CD4-positive, CD25-positive, alpha-beta regulatory T cell (primary cell): Measurements from ENCODE around the gene SLC9C1. TPM values are rescaled to one million over a fixed set of nuclear protein-coding genes. Genes with fewer than 3 reads are reported as not detected.

Source experiments
- ATAC-seq, 2 donors: fragments of 150-1000 bp; cut with Tn5 transposase; one replicate each; pipeline ENCODE4 v1.10.0; 2021; ENCODE audit warnings: low read depth in 2 of 2, moderate number of reproducible peaks in 2 of 2, moderate library complexity in 1 of 2
- DNase-seq, 3 donors: peaks; one replicate each; pipeline versions ENCODE4 v3.0.0 to v3.0.0-alpha.2; 2012 to 2022; ENCODE audit warnings: mixed read lengths in 1 of 3
- H3K27ac ChIP-seq: one replicate; pipeline ENCODE4 v1.7.0; 2013; ENCODE audit warnings: mild to moderate bottlenecking, low read length; ENCODE audit not compliant: insufficient read depth, poor library complexity, severe bottlenecking
- H3K27me3 ChIP-seq: one replicate; pipeline ENCODE4 v1.7.0; 2013; ENCODE audit warnings: low read length; ENCODE audit not compliant: control insufficient read depth, insufficient read depth
- H3K36me3 ChIP-seq: one replicate; pipeline ENCODE4 v1.7.0; 2013; ENCODE audit warnings: mild to moderate bottlenecking, low read length, moderate library complexity; ENCODE audit not compliant: control insufficient read depth, insufficient read depth
- H3K4me1 ChIP-seq: 2 replicates; pipeline ENCODE4 v1.7.0; 2013; ENCODE audit warnings: mild to moderate bottlenecking, low read length; ENCODE audit not compliant: insufficient read depth, control insufficient read depth, poor library complexity, severe bottlenecking
- H3K4me3 ChIP-seq: one replicate; pipeline ENCODE4 v1.7.0; 2013; ENCODE audit warnings: low read depth, mild to moderate bottlenecking, low read length, moderate library complexity
- H3K9me3 ChIP-seq, 2 experiments: 1 replicate in 1 of 2; 2 replicates in 1 of 2; pipeline ENCODE4 v1.7.0; 2013; ENCODE audit warnings: low read length in 2 of 2, mild to moderate bottlenecking in 1 of 2, moderate library complexity in 1 of 2; ENCODE audit not compliant: control insufficient read depth in 2 of 2
- H3K27ac Mint-ChIP-seq, 3 donors: one replicate each; pipeline ENCODE4 v1.8.0; 2020 to 2022; ENCODE audit warnings: mild to moderate bottlenecking in 3 of 3, mixed read lengths in 3 of 3, moderate library complexity in 2 of 3
- H3K27me3 Mint-ChIP-seq: one replicate; pipeline ENCODE4 v1.8.0; 2022; ENCODE audit warnings: mild to moderate bottlenecking, mixed read lengths
- H3K36me3 Mint-ChIP-seq: one replicate; pipeline ENCODE4 v1.8.0; 2020; ENCODE audit warnings: mixed read lengths
- H3K4me1 Mint-ChIP-seq, 4 donors: one replicate each; pipeline ENCODE4 v1.8.0; 2020 to 2022; ENCODE audit warnings: mixed read lengths in 4 of 4, mild to moderate bottlenecking in 1 of 4
- H3K4me3 Mint-ChIP-seq, 4 donors: one replicate each; pipeline ENCODE4 v1.8.0; 2020 to 2022; ENCODE audit warnings: mild to moderate bottlenecking in 4 of 4, mixed read lengths in 4 of 4, moderate library complexity in 3 of 4
- H3K9me3 Mint-ChIP-seq, 7 donors: one replicate each; pipeline ENCODE4 v1.8.0; 2020 to 2022; ENCODE audit warnings: mixed read lengths in 7 of 7, mild to moderate bottlenecking in 3 of 7, moderate library complexity in 2 of 7
- polyA plus RNA-seq, 4 donors: library from polyadenylated mRNA; unstranded; fragments of 300-500 nt; fragmentation: Illumina TruSeq; gene quantifications; one replicate each; pipeline ENCODE4 v1.2.3, GENCODE V29; 2021
- total RNA-seq: library from RNA; stranded (reverse); gene quantifications from one replicate; pipeline ENCODE4 v1.2.3, GENCODE V29; 2022

SLC9C1 gene
- total and polyA plus RNA-seq, 5 donors from 2014 or later, result not detected

- Histone ChIP-seq H3K9me3 (no peaks in the 10 kb centered on the region), H3K36me3 (no peaks in the 10 kb centered on the region), H3K27me3 (peaks cover 6% of the 10 kb centered on the region), H3K4me3 (peak overlapping the region; percentile 76), H3K4me1 (peaks cover 11% of the 10 kb centered on the region), H3K27ac (no peak overlapping the region)
- H3K27ac Mint-ChIP-seq, result peak overlapping the region in 2 of 3 donors; percentile 10 to 63
- no peak for DNase-seq
- H3K27me3 Mint-ChIP-seq, result peaks cover 29% of the 10 kb centered on the region
- peak overlapping the region; percentile 79 to 93 (median 88) for H3K4me3 Mint-ChIP-seq
- ATAC-seq, result no peak
- H3K4me1 Mint-ChIP-seq, result peaks cover 0 to 65% (median 25%) of the 10 kb centered on the region in 4 donors
- peaks cover 0 to 2% (median 0%) of the 10 kb centered on the region in 7 donors for H3K9me3 Mint-ChIP-seq
- no peaks in the 10 kb centered on the region for H3K36me3 Mint-ChIP-seq
Observed at GRCh38 chr3:112334691-112335433, 40.8 kb upstream of the SLC9C1 start.

GRCh38 chr3:112333381-112334317, 39.6 kb upstream of the SLC9C1 start:
- peak in 1 of 3 donors; percentile 26 for DNase-seq
- no peak overlapping the region for H3K27ac ChIP-seq
- H3K27me3 Mint-ChIP-seq, result peaks cover 29% of the 10 kb centered on the region
- H3K9me3 ChIP-seq, result no peaks in the 10 kb centered on the region
- peak overlapping the region; percentile 76 for H3K4me3 ChIP-seq
- H3K36me3 Mint-ChIP-seq, result no peaks in the 10 kb centered on the region
- H3K9me3 Mint-ChIP-seq, result peaks cover 0 to 2% (median 0%) of the 10 kb centered on the region in 7 donors
- peaks cover 11% of the 10 kb centered on the region for H3K4me1 ChIP-seq
- H3K4me3 Mint-ChIP-seq, result peak overlapping the region; percentile 79 to 93 (median 88)
- H3K27ac Mint-ChIP-seq, result peak overlapping the region in 2 of 3 donors; percentile 1 to 63
- ATAC-seq, result peak; percentile 16 to 42
- H3K4me1 Mint-ChIP-seq, result peaks cover 0 to 60% (median 25%) of the 10 kb centered on the region in 4 donors
- H3K36me3 ChIP-seq, result no peaks in the 10 kb centered on the region
- peaks cover 8% of the 10 kb centered on the region for H3K27me3 ChIP-seq

- Mint-ChIP-seq H3K4me1 (peaks cover 0 to 54% (median 23%) of the 10 kb centered on the region in 4 donors), H3K27ac (peak within 1 kb of the TSS; percentile 1 to 63 (median 52)), H3K9me3 (peaks cover 0 to 2% (median 0%) of the 10 kb centered on the region in 7 donors), H3K27me3 (peaks cover 34% of the 10 kb centered on the region), H3K4me3 (peak within 1 kb of the TSS; percentile 79 to 93 (median 88)), H3K36me3 (no peaks in the 10 kb centered on the region)
- peak; percentile 39 to 69 for ATAC-seq
- no peaks in the 10 kb centered on the region for H3K9me3 ChIP-seq
- H3K36me3 ChIP-seq, result no peaks in the 10 kb centered on the region
- peaks cover 11% of the 10 kb centered on the region for H3K4me1 ChIP-seq
- DNase-seq, result peak; percentile 20 to 41 (median 25)
- peaks cover 9% of the 10 kb centered on the region for H3K27me3 ChIP-seq
- H3K4me3 ChIP-seq, result peak within 1 kb of the TSS; percentile 76
- H3K27ac ChIP-seq, result no peak within 1 kb of the TSS
Observed at GRCh38 chr3:112333002-112333380, 39.0 kb upstream of the SLC9C1 start, which contains the start of gene CD200. TSS of gene CD200 (plus strand) at chr3:112333156. CDS start at chr3:112333213, 57 bp downstream.

GRCh38 chr3:112331851-112332250, 37.8 kb upstream of the SLC9C1 start:
- H3K4me3 Mint-ChIP-seq, result peak overlapping the region in 3 of 4 donors; percentile 38 to 67 (median 43)
- no peak overlapping the region for H3K27ac ChIP-seq
- DNase-seq (no peak), ATAC-seq (no peak)
- peaks cover 11% of the 10 kb centered on the region for H3K4me1 ChIP-seq
- no peaks in the 10 kb centered on the region for H3K9me3 ChIP-seq
- peaks cover 11% of the 10 kb centered on the region for H3K27me3 ChIP-seq
- no peaks in the 10 kb centered on the region for H3K36me3 Mint-ChIP-seq
- H3K9me3 Mint-ChIP-seq, result peaks cover 0 to 2% (median 0%) of the 10 kb centered on the region in 7 donors
- H3K4me3 ChIP-seq, result no peak overlapping the region
- peaks cover 41% of the 10 kb centered on the region for H3K27me3 Mint-ChIP-seq
- H3K36me3 ChIP-seq, result no peaks in the 10 kb centered on the region
- peaks cover 0 to 47% (median 17%) of the 10 kb centered on the region in 4 donors for H3K4me1 Mint-ChIP-seq
- H3K27ac Mint-ChIP-seq, result no peak overlapping the region

- Mint-ChIP-seq H3K9me3 (no peaks in the 10 kb centered on the region), H3K4me1 (peaks cover 0 to 6% (median 0%) of the 10 kb centered on the region in 4 donors), H3K4me3 (no peak overlapping the region), H3K27ac (no peak overlapping the region), H3K36me3 (no peaks in the 10 kb centered on the region), H3K27me3 (peaks cover 33% of the 10 kb centered on the region)
- Histone ChIP-seq H3K9me3 (no peaks in the 10 kb centered on the region), H3K4me1 (no peaks in the 10 kb centered on the region), H3K27ac (no peak overlapping the region), H3K4me3 (no peak overlapping the region), H3K27me3 (peaks cover 15% of the 10 kb centered on the region), H3K36me3 (no peaks in the 10 kb centered on the region)
- ATAC-seq, result peak; percentile 95 to 97
- peak in 2 of 3 donors; percentile 59 to 74 for DNase-seq
Observed at GRCh38 chr3:112327371-112327951, 33.4 kb upstream of the SLC9C1 start.

GRCh38 chr3:112321867-112322652, 28.0 kb upstream of the SLC9C1 start:
- Histone ChIP-seq H3K4me3 (no peak overlapping the region), H3K4me1 (no peaks in the 10 kb centered on the region), H3K27me3 (peaks cover 12% of the 10 kb centered on the region), H3K36me3 (no peaks in the 10 kb centered on the region), H3K9me3 (no peaks in the 10 kb centered on the region), H3K27ac (no peak overlapping the region)
- H3K4me3 Mint-ChIP-seq, result no peak overlapping the region
- peaks cover 47% of the 10 kb centered on the region for H3K27me3 Mint-ChIP-seq
- no peak overlapping the region for H3K27ac Mint-ChIP-seq
- no peaks in the 10 kb centered on the region for H3K36me3 Mint-ChIP-seq
- H3K4me1 Mint-ChIP-seq, result no peaks in the 10 kb centered on the region
- no peak for ATAC-seq
- no peak for DNase-seq
- H3K9me3 Mint-ChIP-seq, result no peaks in the 10 kb centered on the region

- H3K4me1 ChIP-seq, result no peaks in the 10 kb centered on the region
Observed at GRCh38 chr3:112320691-112321090, 26.7 kb upstream of the SLC9C1 start.

More at GRCh38 chr3:112320691-112321090, 26.7 kb upstream of the SLC9C1 start:
- Mint-ChIP-seq H3K9me3 (no peaks in the 10 kb centered on the region), H3K4me1 (no peaks in the 10 kb centered on the region), H3K4me3 (no peak overlapping the region), H3K36me3 (no peaks in the 10 kb centered on the region), H3K27ac (no peak overlapping the region), H3K27me3 (peaks cover 45% of the 10 kb centered on the region)
- DNase-seq (no peak), ATAC-seq (no peak)
- Histone ChIP-seq H3K27me3 (peaks cover 9% of the 10 kb centered on the region), H3K9me3 (no peaks in the 10 kb centered on the region), H3K4me3 (no peak overlapping the region), H3K36me3 (no peaks in the 10 kb centered on the region), H3K27ac (no peak overlapping the region)
